SK-N-SH (cell line): ENCODE measurements around the gene ARHGAP23.

Experiments used
- EZH2phosphoT487 ChIP-seq: fragments of 200-600 bp; sonication (generic); IDR thresholded peaks from 2 replicates; pipeline ENCODE4 v1.6.1; 2017; ENCODE audit warnings: low read depth, mixed run types, mild to moderate bottlenecking, antibody characterized with exemption, moderate library complexity, borderline replicate concordance
- MXI1 ChIP-seq: IDR thresholded peaks from 2 replicates; pipeline ENCODE4 v1.6.1; 2012; ENCODE audit warnings: mild to moderate bottlenecking, low read depth, low read length, improper control_type of control experiment
- RCOR1 ChIP-seq: fragments of 150-350 bp; IDR thresholded peaks from 2 replicates; pipeline ENCODE4 v1.6.1; 2017; ENCODE audit warnings: antibody characterized with exemption, low read length

DNA sequence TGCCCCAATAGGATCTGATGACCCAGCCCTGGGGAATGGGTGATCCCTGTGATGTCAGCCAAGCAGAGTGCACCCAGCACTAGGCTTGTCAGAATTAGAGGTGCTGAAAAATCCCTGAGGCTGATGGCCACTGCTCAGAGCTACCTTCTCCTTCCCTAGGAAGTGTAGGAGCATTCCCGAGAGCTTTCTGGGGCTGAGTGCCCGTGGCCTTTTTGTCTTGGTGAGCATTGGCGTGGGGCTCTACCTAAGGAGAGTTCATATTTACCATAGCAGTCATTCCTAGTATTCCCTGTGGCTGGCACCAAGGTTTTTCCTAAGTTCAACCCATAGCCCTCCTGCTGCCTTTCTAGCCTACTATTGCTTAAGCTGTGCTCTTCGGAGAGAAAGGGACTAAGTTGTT lies 22.6 kb upstream of the ARHGAP23 start:
- TF ChIP-seq MXI1 = no peak
- TF ChIP-seq RCOR1 = no peak
- TF ChIP-seq EZH2phosphoT487 = no peak
